H7 (cell line): Measurements from ENCODE around the gene DPH2. TPM values are rescaled to one million over a fixed set of nuclear protein-coding genes. Genes with fewer than 3 reads are reported as not detected.

Experiments used
- DNase-seq: peaks from one replicate; pipeline ENCODE4 v3.0.0; 2012
- H3K27me3 ChIP-seq: 2 replicates; pipeline ENCODE4 v1.6.0; 2011; ENCODE audit warnings: mild to moderate bottlenecking, low read length; ENCODE audit not compliant: control insufficient read depth, insufficient read depth
- H3K36me3 ChIP-seq: replicated peaks from 2 replicates; pipeline ENCODE4 v1.5.1; 2011; ENCODE audit warnings: low read length; ENCODE audit not compliant: control insufficient read depth, insufficient read depth
- H3K4me3 ChIP-seq: 2 replicates; pipeline ENCODE4 v1.5.1; 2011; ENCODE audit warnings: low read depth, mild to moderate bottlenecking, control low read depth, low read length, moderate library complexity; ENCODE audit not compliant: insufficient read depth
- total RNA-seq: library from RNA; depleted of rRNA; stranded (reverse); fragments of >200 nt; shearing (Covaris generic); gene quantifications from 2 replicates; pipeline ENCODE4 v1.2.3, GENCODE V29; 2014

DPH2 gene
- total RNA-seq, 1 experiment from 2014 or later, result 75.4 TPM

DNA sequence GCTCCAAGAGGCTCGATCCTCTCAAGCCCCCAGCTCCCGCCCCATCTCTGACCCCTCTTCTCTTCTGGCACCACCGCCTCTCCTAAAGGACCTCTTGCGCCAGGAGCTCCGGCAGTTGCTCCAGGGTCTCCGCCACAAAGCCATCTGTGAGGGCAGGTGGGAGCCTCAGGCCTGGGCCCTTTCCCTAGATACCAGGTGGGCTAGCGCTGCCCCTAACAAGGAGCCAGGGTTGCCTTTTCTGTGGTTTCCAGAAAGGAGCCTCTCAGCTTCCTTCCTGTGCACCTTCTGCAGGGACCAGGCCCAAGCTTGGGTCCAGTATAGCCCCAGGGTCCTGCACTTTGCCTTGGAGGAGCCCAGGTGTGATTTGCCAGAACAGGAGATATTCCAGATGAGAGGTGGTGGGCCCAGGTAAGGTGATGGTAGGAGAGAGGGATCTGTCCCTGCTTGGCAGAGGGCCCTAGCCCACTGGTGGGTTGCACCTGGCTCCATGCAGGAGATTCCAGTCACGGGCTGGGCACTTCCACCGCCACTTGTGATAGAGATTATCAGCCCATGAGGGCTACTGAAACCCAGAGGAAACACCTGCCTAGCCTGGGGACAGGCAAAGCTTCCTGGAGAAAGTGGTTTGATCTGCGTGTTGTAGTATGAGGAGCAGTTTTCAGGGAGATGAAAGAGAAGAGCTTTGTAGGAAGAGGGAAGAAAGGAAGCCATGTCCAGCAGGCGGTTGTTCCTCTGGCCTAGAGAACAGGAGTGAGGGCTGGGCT, 22.6 kb downstream of the DPH2 start:
- Histone ChIP-seq H3K4me3 (peak overlapping the region; percentile 86), H3K36me3 (no peaks in the 10 kb centered on the region), H3K27me3 (peaks cover 2% of the 10 kb centered on the region; the same call in 1 of the 2 replicates)
- no peak for DNase-seq

DNA sequence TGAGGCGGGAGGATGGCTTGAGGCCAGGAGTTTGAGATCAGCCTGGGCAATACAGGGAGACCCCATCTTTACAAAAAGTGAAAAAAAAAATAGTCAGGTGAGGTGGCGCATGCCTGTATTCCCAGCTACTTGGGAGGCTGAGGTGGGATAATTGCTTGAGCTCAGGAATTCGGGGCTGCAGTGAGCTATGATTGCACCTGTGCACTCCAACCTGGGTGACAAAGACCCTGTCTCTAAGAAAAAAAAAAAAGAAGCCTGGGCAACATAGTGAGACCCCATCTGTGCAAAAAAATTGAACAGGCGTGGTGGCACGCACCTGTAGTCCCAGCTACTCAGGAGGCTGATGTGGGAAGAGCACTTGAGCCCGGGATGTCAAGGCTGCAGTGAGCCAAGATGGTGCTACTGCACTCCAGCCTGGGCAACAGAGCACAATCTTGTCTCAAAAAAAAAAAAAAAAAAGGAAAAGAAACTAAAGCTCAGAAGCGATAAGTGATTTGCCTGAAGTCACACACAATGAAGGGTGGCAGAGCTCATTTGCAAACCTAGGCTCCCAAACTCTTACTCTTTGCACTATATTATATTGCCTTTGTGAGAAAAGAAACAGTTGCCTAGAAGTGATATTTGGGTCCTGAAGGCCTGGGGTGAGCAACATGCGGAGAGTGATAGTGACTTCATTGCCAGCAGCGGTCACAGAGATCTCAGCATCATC, 23.6 kb downstream of the DPH2 start:
- DNase-seq, result no peak
- peaks cover 2% of the 10 kb centered on the region; the same call in 1 of the 2 replicates for H3K27me3 ChIP-seq
- no peaks in the 10 kb centered on the region for H3K36me3 ChIP-seq
- no peak overlapping the region for H3K4me3 ChIP-seq

- H3K36me3 ChIP-seq, result no peaks in the 10 kb centered on the region
- no peak for DNase-seq
- no peak overlapping the region for H3K4me3 ChIP-seq
- H3K27me3 ChIP-seq, result peaks cover 2% of the 10 kb centered on the region; the same call in 1 of the 2 replicates
These were observed 24.3 kb downstream of the DPH2 start for GRCh38 chr1:43994071-43994470.

- H3K36me3 ChIP-seq, result 0 out of 2 replicates have a peak, but pooled peaks cover 1% of the 10 kb centered on the region
- no peak overlapping the region for H3K4me3 ChIP-seq
- peaks cover 2% of the 10 kb centered on the region; the same call in 1 of the 2 replicates for H3K27me3 ChIP-seq
- peak; percentile 90 for DNase-seq
These were observed 25.3 kb downstream of the DPH2 start for GRCh38 chr1:43994794-43995790.

DNA sequence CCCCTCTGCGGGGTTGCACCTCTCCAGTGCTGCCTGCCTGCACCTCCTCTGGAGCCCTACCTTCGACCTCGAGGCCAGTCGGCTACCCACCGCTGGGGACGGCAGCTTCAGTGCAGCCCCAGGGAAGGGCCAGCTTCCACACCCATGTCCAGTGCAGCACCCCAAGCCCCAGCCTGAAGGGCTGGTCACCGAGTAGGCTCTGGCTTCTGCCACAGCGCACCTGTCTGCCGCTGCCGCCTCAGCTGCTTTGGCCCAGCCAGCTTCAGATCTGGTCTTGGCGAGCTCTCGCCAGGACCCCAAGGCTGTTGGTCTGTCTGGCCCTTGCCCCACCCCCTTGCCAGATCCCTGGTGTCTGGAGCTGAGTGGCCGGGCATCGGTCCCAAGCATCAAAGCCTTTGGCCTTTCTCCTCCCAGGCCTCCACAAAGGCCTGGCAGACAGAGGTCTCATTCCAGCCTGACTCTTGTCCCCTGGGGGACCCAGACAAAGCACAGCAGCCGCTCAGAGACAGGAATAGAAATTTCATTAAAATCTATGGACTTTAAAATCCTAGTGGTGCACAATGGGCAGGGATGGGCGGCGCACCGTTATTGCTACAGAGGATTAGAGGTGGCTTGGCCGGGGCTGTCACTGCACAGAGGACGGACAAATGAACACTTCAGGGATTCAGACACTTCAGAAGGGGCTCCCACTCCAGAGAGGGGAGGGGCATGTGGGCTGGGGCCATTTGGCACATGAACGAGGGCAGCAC, 26.3 kb downstream of the DPH2 start:
- peaks cover 2% of the 10 kb centered on the region; the same call in 1 of the 2 replicates for H3K27me3 ChIP-seq
- H3K36me3 ChIP-seq, result peaks cover 1% of the 10 kb centered on the region; the same call in 1 of the 2 replicates
- no peak for DNase-seq
- no peak overlapping the region for H3K4me3 ChIP-seq

- Histone ChIP-seq H3K36me3 (peaks cover 5% of the 10 kb centered on the region), H3K4me3 (no peak overlapping the region), H3K27me3 (peaks cover 2% of the 10 kb centered on the region; the same call in 1 of the 2 replicates)
- DNase-seq, result no peak
These were observed 26.9 kb downstream of the DPH2 start for GRCh38 chr1:43996733-43997115.

DNA sequence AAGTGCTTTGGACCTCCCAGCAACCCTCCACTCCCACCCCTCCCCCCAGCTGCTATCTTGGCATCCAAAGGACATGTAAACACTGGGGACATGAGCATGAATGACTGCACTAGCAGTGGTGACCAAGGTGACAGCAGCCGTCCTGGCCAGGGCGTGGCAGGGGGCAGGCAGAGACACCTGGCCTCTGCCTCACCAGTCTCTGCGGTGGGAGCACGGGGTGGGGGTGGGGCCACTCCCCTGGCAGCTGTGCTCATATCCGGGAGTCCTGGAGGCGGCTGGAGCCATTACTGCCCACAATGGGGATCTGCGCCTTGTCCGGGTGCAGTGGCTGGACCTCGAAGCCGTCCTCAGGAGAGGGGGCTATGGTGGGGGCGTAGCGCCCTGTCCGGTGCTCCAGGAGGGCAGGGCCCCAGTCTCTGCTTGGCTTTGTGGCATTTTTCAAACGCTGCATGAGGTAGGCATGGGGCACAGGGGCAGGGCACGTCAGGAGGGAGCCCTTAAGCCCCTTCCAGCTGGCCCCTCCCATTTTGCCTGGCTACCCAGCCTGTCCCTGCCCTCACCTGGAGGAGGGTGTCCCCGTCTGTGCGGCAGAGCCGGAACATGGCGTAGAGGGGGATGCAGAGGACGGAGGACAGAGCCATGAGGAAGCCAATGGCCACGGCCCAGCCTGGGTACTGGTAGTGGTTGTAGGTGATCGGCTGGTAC, 27.6 kb downstream of the DPH2 start:
- no peak for DNase-seq
- Histone ChIP-seq H3K36me3 (peaks cover 5% of the 10 kb centered on the region), H3K4me3 (no peak overlapping the region), H3K27me3 (no peaks in the 10 kb centered on the region; the same call in 1 of the 2 replicates)

GRCh38 chr1:43998000-43998378, 28.2 kb downstream of the DPH2 start:
- Histone ChIP-seq H3K36me3 (peaks cover 5% of the 10 kb centered on the region), H3K4me3 (no peak overlapping the region), H3K27me3 (no peaks in the 10 kb centered on the region; the same call in 1 of the 2 replicates)
- DNase-seq, result no peak

- no peak for DNase-seq
- Histone ChIP-seq H3K27me3 (no peaks in the 10 kb centered on the region), H3K36me3 (peaks cover 5% of the 10 kb centered on the region), H3K4me3 (no peak overlapping the region)
These were observed 29.6 kb downstream of the DPH2 start for GRCh38 chr1:43999455-43999854.

- H3K27me3 ChIP-seq, result no peaks in the 10 kb centered on the region
- no peak for DNase-seq
- no peak overlapping the region for H3K4me3 ChIP-seq
- peaks cover 5% of the 10 kb centered on the region for H3K36me3 ChIP-seq
These were observed 30.4 kb downstream of the DPH2 start for GRCh38 chr1:44000122-44000665.

DNA sequence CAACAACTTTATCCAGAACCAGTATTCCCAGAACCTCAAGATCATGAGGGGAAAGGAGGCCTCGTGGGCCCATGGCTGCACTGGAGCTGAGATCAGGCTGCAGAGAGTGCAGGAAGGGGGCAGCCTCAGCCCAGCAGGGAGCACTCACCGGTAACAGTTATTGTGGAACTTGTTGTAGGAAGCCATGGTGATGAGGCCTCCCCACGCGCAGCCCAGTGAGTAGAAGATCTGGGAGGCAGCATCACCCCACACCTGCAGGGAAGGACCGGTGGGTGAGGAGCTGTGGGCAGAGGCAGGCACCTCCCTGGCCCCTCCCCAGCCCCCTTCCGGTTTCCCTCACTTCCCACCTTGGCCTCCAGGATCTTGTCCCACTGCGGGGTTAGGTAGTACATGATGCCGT, 32.4 kb downstream of the DPH2 start:
- DNase-seq, result no peak
- Histone ChIP-seq H3K36me3 (peaks cover 5% of the 10 kb centered on the region), H3K27me3 (no peaks in the 10 kb centered on the region), H3K4me3 (no peak overlapping the region)

GRCh38 chr1:44002606-44003157, 32.9 kb downstream of the DPH2 start:
- Histone ChIP-seq H3K4me3 (no peak overlapping the region), H3K27me3 (no peaks in the 10 kb centered on the region), H3K36me3 (peaks cover 5% of the 10 kb centered on the region)
- peak; percentile 86 for DNase-seq

- no peaks in the 10 kb centered on the region; the same call in none of the 2 replicates for H3K36me3 ChIP-seq
- H3K27me3 ChIP-seq, result no peaks in the 10 kb centered on the region
- no peak overlapping the region for H3K4me3 ChIP-seq
- DNase-seq, result no peak
These were observed 38.4 kb downstream of the DPH2 start for GRCh38 chr1:44008259-44008658.
